IMR-90 (cell line): ENCODE measurements around the gene BRWD1. TPM values are rescaled to one million over a fixed set of nuclear protein-coding genes. Genes with fewer than 3 reads are reported as not detected.

Source experiments
- ATAC-seq: fragments of 200-7000 bp; cut with Tn5 transposase; 2 replicates; pipeline ENCODE4 v1.9.1; 2020; ENCODE audit warnings: low read depth, mild to moderate bottlenecking, moderate library complexity
- BruUV-seq: library from RNA; stranded (reverse); fragments of 400-500 nt; replicated peaks from 2 replicates; lab custom pipeline; 2021; lab: Mats Ljungman, UMichigan
- CTCF ChIA-PET: fragments of 300-600 bp; formaldehyde crosslinking; extraction: SDS; loops from one replicate; lab custom pipeline; 2021; ENCODE audit warnings: antibody characterized with exemption; lab: Yijun Ruan, JAX
- POLR2A ChIA-PET: fragments of 300-600 bp; sonication (Branson Sonifier 250); formaldehyde crosslinking; loops from one replicate; lab custom pipeline; 2022; ENCODE audit warnings: antibody characterized with exemption; ENCODE audit not compliant: unreplicated experiment; lab: Charles Lee
- DNase-seq: peaks from one replicate; pipeline ENCODE4 v3.0.0; 2013
- H2AFZ ChIP-seq: replicated peaks from 2 replicates; pipeline ENCODE3; 2013; ENCODE audit warnings: low read length, mild to moderate bottlenecking; ENCODE audit not compliant: poor library complexity
- H2AK5ac ChIP-seq: 2 replicates; pipeline ENCODE4 v1.6.1; 2013; ENCODE audit warnings: low read depth, low read length, inconsistent platforms
- H2AK9ac ChIP-seq: replicated peaks from 2 replicates; pipeline ENCODE3; 2013; ENCODE audit warnings: mild to moderate bottlenecking, low read depth, low read length, moderate library complexity; ENCODE audit not compliant: poor library complexity
- H2BK120ac ChIP-seq: 2 replicates; pipeline ENCODE4 v1.6.1; 2013; ENCODE audit warnings: low read depth, low read length, inconsistent platforms
- H2BK15ac ChIP-seq: 3 replicates; pipeline ENCODE4 v1.6.1; 2013; ENCODE audit warnings: low read depth, low read length, inconsistent platforms
- H2BK20ac ChIP-seq: 2 replicates; pipeline ENCODE4 v1.6.1; 2013; ENCODE audit warnings: low read depth, mild to moderate bottlenecking, inconsistent platforms, low read length, moderate library complexity
- H2BK5ac ChIP-seq: 2 replicates; pipeline ENCODE4 v1.6.1; 2013; ENCODE audit warnings: mild to moderate bottlenecking, low read depth, low read length, inconsistent platforms; ENCODE audit not compliant: poor library complexity, severe bottlenecking
- H3K14ac ChIP-seq: replicated peaks from 2 replicates; pipeline ENCODE4 v1.6.1; 2013; ENCODE audit warnings: low read depth, low read length, inconsistent platforms
- H3K18ac ChIP-seq: 2 replicates; pipeline ENCODE4 v1.6.1; 2013; ENCODE audit warnings: low read depth, low read length, control low read depth
- H3K23ac ChIP-seq: 2 replicates; pipeline ENCODE4 v1.6.1; 2013; ENCODE audit warnings: low read depth, low read length, inconsistent platforms
- H3K27ac ChIP-seq: 2 replicates; pipeline ENCODE4 v1.5.1; 2013; ENCODE audit warnings: mild to moderate bottlenecking, control low read depth, low read length; ENCODE audit not compliant: insufficient read depth
- H3K27me3 ChIP-seq: 2 replicates; pipeline ENCODE4 v1.6.1; 2013; ENCODE audit warnings: low read length; ENCODE audit not compliant: control insufficient read depth, insufficient read depth
- H3K36me3 ChIP-seq: 2 replicates; pipeline ENCODE4 v1.6.1; 2013; ENCODE audit warnings: low read length, mixed read lengths; ENCODE audit not compliant: control insufficient read depth, insufficient read depth
- H3K4ac ChIP-seq: 2 replicates; pipeline ENCODE4 v1.6.1; 2013; ENCODE audit warnings: low read depth, low read length, inconsistent platforms
- H3K4me1 ChIP-seq: 2 replicates; pipeline ENCODE4 v1.6.1; 2013; ENCODE audit warnings: low read length, mixed read lengths; ENCODE audit not compliant: control insufficient read depth, insufficient read depth
- H3K4me2 ChIP-seq: 2 replicates; pipeline ENCODE4 v1.6.1; 2013; ENCODE audit warnings: low read depth, mild to moderate bottlenecking, control low read depth, low read length, moderate library complexity
- H3K4me3 ChIP-seq: 2 replicates; pipeline ENCODE4 v1.5.1; 2013; ENCODE audit warnings: low read depth, mild to moderate bottlenecking, control low read depth, low read length, moderate library complexity; ENCODE audit not compliant: insufficient read depth
- H3K56ac ChIP-seq: 2 replicates; pipeline ENCODE4 v1.6.1; 2013; ENCODE audit warnings: low read length, inconsistent platforms; ENCODE audit not compliant: insufficient read depth; ENCODE audit errors: extremely low read depth
- H3K79me1 ChIP-seq, 2 experiments: 2 replicates each; pipeline ENCODE4 v1.6.1; 2013; ENCODE audit warnings: low read length in 2 of 2, inconsistent platforms in 1 of 2, low read depth in 1 of 2
- H3K9ac ChIP-seq: 2 replicates; pipeline ENCODE4 v1.6.1; 2013; ENCODE audit warnings: low read depth, low read length, control low read depth
- H3K9me1 ChIP-seq: 2 replicates; pipeline ENCODE4 v1.6.1; 2013; ENCODE audit warnings: low read length, inconsistent platforms; ENCODE audit not compliant: insufficient read depth
- H3K9me3 ChIP-seq: 2 replicates; pipeline ENCODE4 v1.6.1; 2013; ENCODE audit warnings: low read length; ENCODE audit not compliant: control insufficient read depth, insufficient read depth
- H4K20me1 ChIP-seq: 2 replicates; pipeline ENCODE4 v1.6.1; 2013; ENCODE audit warnings: low read length, inconsistent platforms; ENCODE audit not compliant: insufficient read depth
- H4K5ac ChIP-seq: 2 replicates; pipeline ENCODE4 v1.6.1; 2013; ENCODE audit warnings: mild to moderate bottlenecking, low read depth, low read length, control low read depth
- H4K8ac ChIP-seq, 2 experiments: 2 replicates each; pipeline ENCODE4 v1.6.1; 2013; ENCODE audit warnings: low read depth in 2 of 2, low read length in 2 of 2, control low read depth in 1 of 2, inconsistent platforms in 1 of 2
- H4K91ac ChIP-seq: 2 replicates; pipeline ENCODE4 v1.6.1; 2013; ENCODE audit warnings: low read depth, low read length, inconsistent platforms; ENCODE audit not compliant: insufficient read depth
- BHLHE40 ChIP-seq: fragments of 150-350 bp; IDR thresholded peaks from 2 replicates; pipeline ENCODE4 v1.6.1; 2016; ENCODE audit warnings: mild to moderate bottlenecking, low read depth, low read length
- CEBPB ChIP-seq: IDR thresholded peaks from 2 replicates; pipeline ENCODE4 v1.6.1; 2012; ENCODE audit warnings: low read depth, low read length, improper control_type of control experiment
- CHD1 ChIP-seq: IDR thresholded peaks from 2 replicates; pipeline ENCODE4 v1.6.1; 2012; ENCODE audit warnings: low read depth, low read length, improper control_type of control experiment
- CTCF ChIP-seq: conservative IDR thresholded peaks from 2 replicates; pipeline ENCODE4 v1.5.1; 2012; ENCODE audit warnings: mild to moderate bottlenecking, low read depth, low read length, improper control_type of control experiment
- FOS ChIP-seq: fragments of 150-350 bp; IDR thresholded peaks from 2 replicates; pipeline ENCODE4 v1.6.1; 2016; ENCODE audit warnings: low read depth, low read length
- MAFK ChIP-seq: IDR thresholded peaks from 2 replicates; pipeline ENCODE4 v1.6.1; 2012; ENCODE audit warnings: low read depth, low read length, improper control_type of control experiment
- MAZ ChIP-seq: IDR thresholded peaks from 2 replicates; pipeline ENCODE4 v1.6.1; 2012; ENCODE audit warnings: low read depth, mild to moderate bottlenecking, low read length, improper control_type of control experiment, moderate library complexity, borderline replicate concordance
- MXI1 ChIP-seq: IDR thresholded peaks from 2 replicates; pipeline ENCODE4 v1.6.1; 2012; ENCODE audit warnings: low read depth, mild to moderate bottlenecking, low read length, moderate library complexity, borderline replicate concordance
- NFE2L2 ChIP-seq: fragments of 150-350 bp; IDR thresholded peaks from 2 replicates; pipeline ENCODE4 v1.6.1; 2016; ENCODE audit warnings: low read depth, mild to moderate bottlenecking, low read length
- POLR2A ChIP-seq: IDR thresholded peaks from 2 replicates; pipeline ENCODE4 v1.6.1; 2012; ENCODE audit warnings: mild to moderate bottlenecking, low read depth, low read length
- RAD21 ChIP-seq: IDR thresholded peaks from 2 replicates; pipeline ENCODE4 v1.6.1; 2012; ENCODE audit warnings: low read length, improper control_type of control experiment
- RCOR1 ChIP-seq: IDR thresholded peaks from 2 replicates; pipeline ENCODE4 v1.6.1; 2012; ENCODE audit warnings: mild to moderate bottlenecking, low read length, improper control_type of control experiment; ENCODE audit not compliant: insufficient replicate concordance
- RFX5 ChIP-seq: IDR thresholded peaks from 2 replicates; pipeline ENCODE4 v1.8.0; 2012; ENCODE audit warnings: low read depth, mild to moderate bottlenecking, low read length, moderate library complexity
- SMC3 ChIP-seq: fragments of 150-350 bp; IDR thresholded peaks from 2 replicates; pipeline ENCODE4 v1.6.1; 2016; ENCODE audit warnings: low read depth, mild to moderate bottlenecking, antibody characterized with exemption, low read length, moderate library complexity
- WGBS, 2 experiments: methylation state at CpG; one replicate each; pipeline versions ENCODE4 v1.1.5 to v1.1.7; 2013; ENCODE audit warnings: missing lambda C conversion rate in 2 of 2; ENCODE audit not compliant: insufficient read length in 1 of 2; ENCODE audit errors: extremely low coverage in 2 of 2; 5-methylcytosine and 5-hydroxymethylcytosine counted together
- dilution Hi-C: fragments of 300-500 bp; cut with HindIII; formaldehyde crosslinking; loops from one replicate; pipeline ENCODE4 v1.14.3; 2018; ENCODE audit warnings: low sequenced_read_pairs; ENCODE audit not compliant: unreplicated experiment
- in situ Hi-C: fragments of 300-500 bp; cut with MboI; formaldehyde crosslinking; loops from 3 replicates; pipeline ENCODE4 v1.14.3; 2019; ENCODE audit warnings: low sequenced_read_pairs, inconsistent platforms, mixed read lengths
- intact Hi-C: fragments of 100-400 bp; cut with micrococcal nuclease; formaldehyde crosslinking; loops from 2 replicates; pipeline ENCODE4 v1.10.0; 2022
- polyA plus RNA-seq, 3 experiments: library from polyadenylated mRNA; depleted of rRNA; stranded (reverse); fragments of >200 nt; gene quantifications; 2 replicates each; pipeline ENCODE4 v1.2.3, GENCODE V29; 2012; ENCODE audit warnings: low replicate concordance in 1 of 3
- total RNA-seq: library from RNA; depleted of rRNA; stranded (reverse); fragments of >200 nt; gene quantifications from 2 replicates; pipeline ENCODE4 v1.2.3, GENCODE V29; 2012
- TF ChIP-seq, protein P1 (sequence below): fragments of 150-350 bp; IDR thresholded peaks from 2 replicates; pipeline ENCODE4 v1.6.1; 2016; ENCODE audit warnings: low read depth, mild to moderate bottlenecking, low read length, moderate library complexity, borderline replicate concordance
- TF ChIP-seq, protein P2 (sequence below): fragments of 150-350 bp; IDR thresholded peaks from 2 replicates; pipeline ENCODE4 v1.6.1; 2017; ENCODE audit warnings: mild to moderate bottlenecking, antibody characterized with exemption, low read length, low read depth

BRWD1 gene
- total and polyA plus RNA-seq, 2 of the 4 experiments (the other 2 are of a cell fraction), result 6.7 to 28.7 TPM

- Histone ChIP-seq H3K4ac (no peak overlapping the region), H3K18ac (no peak overlapping the region), H2BK120ac (no peak overlapping the region), H4K20me1 (peaks cover 6% of the 10 kb centered on the region; the same call in 1 of the 2 replicates), H2BK20ac (no peak overlapping the region), H3K9me3 (no peaks in the 10 kb centered on the region), H3K23ac (no peak overlapping the region), H3K4me1 (peaks cover 14% of the 10 kb centered on the region), H3K27me3 (no peaks in the 10 kb centered on the region), H4K91ac (no peak overlapping the region; the same call in 1 of the 2 replicates), H4K8ac (no peak overlapping the region), H2AFZ (no peak overlapping the region), H3K79me1 (peaks cover 6 to 9% of the 10 kb centered on the region in 2 experiments), H2AK9ac (no peak overlapping the region), H3K9ac (no peak overlapping the region), H3K14ac (no peak overlapping the region), H3K36me3 (no peaks in the 10 kb centered on the region), H3K4me2 (no peak overlapping the region), H4K5ac (no peak overlapping the region), H3K4me3 (no peak overlapping the region), H3K9me1 (peaks cover 13% of the 10 kb centered on the region), H2BK15ac (no peak overlapping the region), H2AK5ac (no peak overlapping the region), H3K27ac (no peak overlapping the region), H2BK5ac (no peak overlapping the region), H3K56ac (no peak overlapping the region)
- no TSS peak for BruUV-seq
- CTCF ChIA-PET, result no interaction called here
- ATAC-seq, result no peak
- dilution Hi-C loops, result no loop called here
- no CpG with 5 or more reads among the region's 6 CpGs for whole genome bisulfite sequencing, 2 experiments
- DNase-seq, result no peak
- in situ Hi-C loops, result loop anchor here (5.0 kb wide), 1 partner anchor 71 kb away; no protein-coding TSS in a partner anchor
- POLR2A ChIA-PET, result no interaction called here
- TF ChIP-seq FOS, result no peak
- TF ChIP-seq, protein P1, sequence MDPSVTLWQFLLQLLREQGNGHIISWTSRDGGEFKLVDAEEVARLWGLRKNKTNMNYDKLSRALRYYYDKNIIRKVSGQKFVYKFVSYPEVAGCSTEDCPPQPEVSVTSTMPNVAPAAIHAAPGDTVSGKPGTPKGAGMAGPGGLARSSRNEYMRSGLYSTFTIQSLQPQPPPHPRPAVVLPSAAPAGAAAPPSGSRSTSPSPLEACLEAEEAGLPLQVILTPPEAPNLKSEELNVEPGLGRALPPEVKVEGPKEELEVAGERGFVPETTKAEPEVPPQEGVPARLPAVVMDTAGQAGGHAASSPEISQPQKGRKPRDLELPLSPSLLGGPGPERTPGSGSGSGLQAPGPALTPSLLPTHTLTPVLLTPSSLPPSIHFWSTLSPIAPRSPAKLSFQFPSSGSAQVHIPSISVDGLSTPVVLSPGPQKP, result no peak
- no peak for TF ChIP-seq POLR2A
- no peak for TF ChIP-seq NFE2L2
- TF ChIP-seq RAD21, result no peak
- TF ChIP-seq, protein P2, sequence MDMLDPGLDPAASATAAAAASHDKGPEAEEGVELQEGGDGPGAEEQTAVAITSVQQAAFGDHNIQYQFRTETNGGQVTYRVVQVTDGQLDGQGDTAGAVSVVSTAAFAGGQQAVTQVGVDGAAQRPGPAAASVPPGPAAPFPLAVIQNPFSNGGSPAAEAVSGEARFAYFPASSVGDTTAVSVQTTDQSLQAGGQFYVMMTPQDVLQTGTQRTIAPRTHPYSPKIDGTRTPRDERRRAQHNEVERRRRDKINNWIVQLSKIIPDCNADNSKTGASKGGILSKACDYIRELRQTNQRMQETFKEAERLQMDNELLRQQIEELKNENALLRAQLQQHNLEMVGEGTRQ, result no peak
- no peak for TF ChIP-seq RCOR1
- no peak for TF ChIP-seq CHD1
- TF ChIP-seq MAZ, result no peak
- no peak for TF ChIP-seq BHLHE40
- TF ChIP-seq CEBPB, result no peak
- no peak for TF ChIP-seq RFX5
- TF ChIP-seq MXI1, result no peak
- TF ChIP-seq MAFK, result no peak
- TF ChIP-seq SMC3, result no peak
- TF ChIP-seq CTCF, result no peak
- intact Hi-C loops, result no loop called here
Measured at GRCh38 chr21:39316729-39317128, 3.3 kb upstream of the BRWD1 start.
